HK-2 (cell line): Measurements from ENCODE around the gene KCTD5.

ENCODE experiments used
- DNase-seq: peaks from one replicate; pipeline ENCODE4 v3.0.0-alpha.2; 2018; ENCODE audit not compliant: unreplicated experiment

KCTD5 gene

GRCh38 chr16:2752035-2752849 is 69.9 kb downstream of the KCTD5 start, which contains the start of gene SRRM2:
TSS of gene SRRM2 (plus strand) at chr16:2752638. CDS start at chr16:2756365, 3,727 bp downstream.
- DNase-seq = peak; percentile 90

- DNase-seq = peak; percentile 71
Observed at GRCh38 chr16:2752850-2753732, 70.8 kb downstream of the KCTD5 start.

DNA sequence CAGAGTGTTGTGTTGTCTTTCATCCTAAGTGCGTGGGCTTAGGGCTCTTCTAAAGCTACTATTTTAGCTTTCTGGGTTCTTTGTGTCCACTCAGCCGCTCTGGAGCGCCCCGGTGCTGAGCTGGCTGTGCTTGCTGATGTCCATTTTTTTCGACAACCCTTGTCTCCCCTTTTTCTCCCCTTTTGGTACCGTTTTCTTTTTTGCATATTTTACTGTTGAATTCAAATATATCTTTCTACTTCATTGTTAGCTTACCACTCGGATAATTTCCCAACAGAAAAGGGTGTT is 71.4 kb downstream of the KCTD5 start:
- DNase-seq = no peak

GRCh38 chr16:2755158-2755557 is 72.8 kb downstream of the KCTD5 start:
- DNase-seq = no peak

GRCh38 chr16:2756288-2757015 is 74.1 kb downstream of the KCTD5 start:
- no peak for DNase-seq

- no peak for DNase-seq
Observed at GRCh38 chr16:2757344-2757743, 75.0 kb downstream of the KCTD5 start.
